ENCODE data around the gene SCN9A.
"Not testable (repeated sequence)": the region's sequence is repeated elsewhere in the genome, so short reads cannot be mapped to it uniquely, and the experiment has no call there.

SCN9A gene

DNA sequence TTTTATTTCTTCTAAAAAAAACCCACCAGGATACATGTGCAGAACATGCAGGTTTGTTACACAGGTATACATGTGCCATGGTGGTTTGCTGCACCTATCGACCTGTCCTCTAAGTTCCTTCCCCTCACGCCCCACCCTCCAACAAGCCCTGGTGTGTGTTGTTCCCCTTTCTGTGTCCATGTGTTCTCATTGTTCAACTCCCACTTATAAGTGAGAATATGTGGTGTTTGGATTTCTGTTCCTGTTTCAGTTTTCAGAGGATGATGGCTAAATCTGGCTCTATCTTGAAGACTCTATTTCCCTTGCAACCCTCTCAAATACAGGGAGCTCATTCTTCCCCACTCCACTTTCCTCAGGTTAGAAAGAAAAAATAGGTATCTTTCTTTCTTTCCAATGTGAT lies 32.0 kb upstream of the SCN9A start:
- H3K4me2 ChIP-seq (ENCODE audit: low read length, poor library complexity, severe bottlenecking); H3K14ac ChIP-seq (ENCODE audit: low read length in 2 of 2); H3K4me3 ChIP-seq (ENCODE audit: insufficient read depth in 1 of 2, low read depth in 1 of 2, low read length in 2 of 2); H3K27me3 ChIP-seq (ENCODE audit: control insufficient read depth in 1 of 2, insufficient read depth in 1 of 2, low read length in 2 of 2); H3K4ac ChIP-seq (ENCODE audit: low read depth in 1 of 2, low read length in 2 of 2); H2BK5ac ChIP-seq (ENCODE audit: low read depth, low read length, poor library complexity, severe bottlenecking); H2BK15ac ChIP-seq (ENCODE audit: low read depth, poor library complexity, severe bottlenecking); H3K79me1 ChIP-seq (replicated peaks; ENCODE audit: low read length, poor library complexity, severe bottlenecking); H4K8ac ChIP-seq (ENCODE audit: low read length); H3K4me1 ChIP-seq (ENCODE audit: control insufficient read depth, insufficient read depth, low read depth, low read length); DNase-seq; H2AK5ac ChIP-seq (ENCODE audit: low read length, severe bottlenecking); H3K23ac ChIP-seq (ENCODE audit: low read length in 2 of 2); H2AFZ ChIP-seq (ENCODE audit: low read depth, low read length); H3K9ac ChIP-seq (ENCODE audit: low read length); H4K91ac ChIP-seq (ENCODE audit: low read length); H3K27ac ChIP-seq (ENCODE audit: low read length, poor library complexity, severe bottlenecking); H3K18ac ChIP-seq (ENCODE audit: low read depth in 1 of 2, low read length in 2 of 2); H3K36me3 ChIP-seq (ENCODE audit: control insufficient read depth in 1 of 2, insufficient read depth in 2 of 2, low read depth in 1 of 2, low read length in 2 of 2); H3K9me3 ChIP-seq (ENCODE audit: control insufficient read depth, low read length); H2BK12ac ChIP-seq (ENCODE audit: low read length in 2 of 2); H2BK120ac ChIP-seq (ENCODE audit: low read depth, low read length): not testable (repeated sequence)
- 83% methylated on average over 2 of the region's 2 CpGs for WGBS

GRCh38 chr2:166406374-166406773 lies 30.6 kb upstream of the SCN9A start:
- Histone ChIP-seq H3K4ac (ENCODE audit: low read depth in 1 of 2, low read length in 2 of 2) (no peak overlapping the region), H4K8ac (ENCODE audit: low read length) (no peak overlapping the region), H2AFZ (ENCODE audit: low read depth, low read length) (no peak overlapping the region), H2AK5ac (ENCODE audit: low read length, severe bottlenecking) (no peak overlapping the region), H3K23ac (ENCODE audit: low read length in 2 of 2) (no peak overlapping the region), H3K18ac (ENCODE audit: low read depth in 1 of 2, low read length in 2 of 2) (no peak overlapping the region), H2BK120ac (ENCODE audit: low read depth, low read length) (no peak overlapping the region), H3K9me3 (ENCODE audit: control insufficient read depth, low read length) (no peaks in the 10 kb centered on the region), H3K4me1 (ENCODE audit: control insufficient read depth, insufficient read depth, low read depth, low read length) (no peaks in the 10 kb centered on the region), H3K27me3 (ENCODE audit: control insufficient read depth in 1 of 2, insufficient read depth in 1 of 2, low read length in 2 of 2) (no peaks in the 10 kb centered on the region), H3K4me2 (ENCODE audit: low read length, poor library complexity, severe bottlenecking) (no peak overlapping the region), H4K91ac (ENCODE audit: low read length) (no peak overlapping the region), H2BK12ac (ENCODE audit: low read length in 2 of 2) (no peak overlapping the region), H3K36me3 (ENCODE audit: control insufficient read depth in 1 of 2, insufficient read depth in 2 of 2, low read depth in 1 of 2, low read length in 2 of 2) (no peaks in the 10 kb centered on the region), H2BK15ac (ENCODE audit: low read depth, poor library complexity, severe bottlenecking) (no peak overlapping the region), H3K27ac (ENCODE audit: low read length, poor library complexity, severe bottlenecking) (no peak overlapping the region), H3K9ac (ENCODE audit: low read length) (no peak overlapping the region), H3K14ac (ENCODE audit: low read length in 2 of 2) (no peak overlapping the region), H2BK5ac (ENCODE audit: low read depth, low read length, poor library complexity, severe bottlenecking) (no peak overlapping the region), H3K4me3 (ENCODE audit: insufficient read depth in 1 of 2, low read depth in 1 of 2, low read length in 2 of 2) (no peak overlapping the region), H3K79me1 (replicated peaks; ENCODE audit: low read length, poor library complexity, severe bottlenecking) (no peaks in the 10 kb centered on the region)
- DNase-seq = no peak
- WGBS = 96% methylated on average over 3 of the region's 3 CpGs

- WGBS = 98% methylated on average over 6 of the region's 6 CpGs
Observed at GRCh38 chr2:166405569-166405926, 29.8 kb upstream of the SCN9A start.

DNA sequence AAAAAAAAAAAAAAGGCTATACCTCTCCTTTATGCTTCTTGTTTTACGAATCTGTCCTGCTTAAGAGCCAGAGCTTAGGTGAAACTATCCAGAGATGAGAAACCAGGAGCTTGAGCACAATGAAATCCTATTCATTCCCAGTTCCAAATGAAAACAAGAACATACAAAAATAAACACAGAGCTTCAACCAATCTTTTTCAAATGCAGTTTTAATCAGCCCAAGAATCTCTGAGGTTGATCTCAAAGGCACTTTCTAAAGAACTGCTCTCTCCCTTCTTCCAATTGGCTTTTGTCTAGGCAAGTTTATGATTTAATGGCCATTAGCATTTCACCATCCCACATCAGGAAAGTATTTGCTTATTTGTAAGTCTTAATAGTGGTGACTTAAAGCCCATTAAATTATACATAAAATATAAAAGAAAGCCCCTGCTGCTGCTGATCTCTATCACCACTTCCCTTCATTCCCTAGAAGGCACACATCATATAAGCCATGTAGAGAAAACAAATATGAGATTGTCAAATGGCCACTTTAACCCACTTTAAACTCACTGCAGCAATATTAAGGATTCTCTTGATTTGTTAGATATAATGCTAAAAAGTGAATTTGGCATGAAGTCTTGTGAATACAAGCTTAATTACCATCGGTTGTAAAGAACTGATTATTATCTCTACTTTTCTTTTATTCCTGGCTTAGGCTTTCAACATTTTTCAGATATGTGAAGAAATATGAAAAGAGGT lies 29.3 kb upstream of the SCN9A start:
- Histone ChIP-seq H3K27ac (ENCODE audit: low read length, poor library complexity, severe bottlenecking) (no peak overlapping the region), H2BK5ac (ENCODE audit: low read depth, low read length, poor library complexity, severe bottlenecking) (no peak overlapping the region), H2AFZ (ENCODE audit: low read depth, low read length) (no peak overlapping the region), H2BK120ac (ENCODE audit: low read depth, low read length) (no peak overlapping the region), H3K4me1 (ENCODE audit: control insufficient read depth, insufficient read depth, low read depth, low read length) (no peaks in the 10 kb centered on the region), H4K8ac (ENCODE audit: low read length) (no peak overlapping the region), H3K27me3 (ENCODE audit: control insufficient read depth in 1 of 2, insufficient read depth in 1 of 2, low read length in 2 of 2) (no peaks in the 10 kb centered on the region), H2BK15ac (ENCODE audit: low read depth, poor library complexity, severe bottlenecking) (no peak overlapping the region), H2AK5ac (ENCODE audit: low read length, severe bottlenecking) (no peak overlapping the region), H3K4ac (ENCODE audit: low read depth in 1 of 2, low read length in 2 of 2) (no peak overlapping the region), H3K9me3 (ENCODE audit: control insufficient read depth, low read length) (no peaks in the 10 kb centered on the region), H3K4me2 (ENCODE audit: low read length, poor library complexity, severe bottlenecking) (no peak overlapping the region), H3K18ac (ENCODE audit: low read depth in 1 of 2, low read length in 2 of 2) (no peak overlapping the region), H3K4me3 (ENCODE audit: insufficient read depth in 1 of 2, low read depth in 1 of 2, low read length in 2 of 2) (no peak overlapping the region), H3K9ac (ENCODE audit: low read length) (no peak overlapping the region), H2BK12ac (ENCODE audit: low read length in 2 of 2) (no peak overlapping the region), H3K79me1 (replicated peaks; ENCODE audit: low read length, poor library complexity, severe bottlenecking) (no peaks in the 10 kb centered on the region), H4K91ac (ENCODE audit: low read length) (no peak overlapping the region), H3K23ac (ENCODE audit: low read length in 2 of 2) (no peak overlapping the region), H3K14ac (ENCODE audit: low read length in 2 of 2) (no peak overlapping the region), H3K36me3 (ENCODE audit: control insufficient read depth in 1 of 2, insufficient read depth in 2 of 2, low read depth in 1 of 2, low read length in 2 of 2) (no peaks in the 10 kb centered on the region)
- 59% methylated on average over 1 of the region's 2 CpGs for whole genome bisulfite sequencing
- DNase-seq = peak; percentile 4

More at GRCh38 chr2:166405569-166405926, 29.8 kb upstream of the SCN9A start:
- H3K4me2 ChIP-seq (ENCODE audit: low read length, poor library complexity, severe bottlenecking) = no peak overlapping the region
- no peak overlapping the region for H2AK5ac ChIP-seq (ENCODE audit: low read length, severe bottlenecking)
- no peak overlapping the region for H3K9ac ChIP-seq (ENCODE audit: low read length)
- no peak overlapping the region for H3K14ac ChIP-seq (ENCODE audit: low read length in 2 of 2)
- no peaks in the 10 kb centered on the region for H3K9me3 ChIP-seq (ENCODE audit: control insufficient read depth, low read length)
- no peak overlapping the region for H2BK15ac ChIP-seq (ENCODE audit: low read depth, poor library complexity, severe bottlenecking)
- no peak for DNase-seq
- no peak overlapping the region for H4K91ac ChIP-seq (ENCODE audit: low read length)
- H3K36me3 ChIP-seq (ENCODE audit: control insufficient read depth in 1 of 2, insufficient read depth in 2 of 2, low read depth in 1 of 2, low read length in 2 of 2) = no peaks in the 10 kb centered on the region
- no peak overlapping the region for H3K4me3 ChIP-seq (ENCODE audit: insufficient read depth in 1 of 2, low read depth in 1 of 2, low read length in 2 of 2)
- H2AFZ ChIP-seq (ENCODE audit: low read depth, low read length) = no peak overlapping the region
- H3K18ac ChIP-seq (ENCODE audit: low read depth in 1 of 2, low read length in 2 of 2) = no peak overlapping the region
- H3K4ac ChIP-seq (ENCODE audit: low read depth in 1 of 2, low read length in 2 of 2) = no peak overlapping the region
- H2BK12ac ChIP-seq (ENCODE audit: low read length in 2 of 2) = no peak overlapping the region
- no peaks in the 10 kb centered on the region for H3K79me1 ChIP-seq (replicated peaks; ENCODE audit: low read length, poor library complexity, severe bottlenecking)
- no peaks in the 10 kb centered on the region for H3K4me1 ChIP-seq (ENCODE audit: control insufficient read depth, insufficient read depth, low read depth, low read length)
- H2BK5ac ChIP-seq (ENCODE audit: low read depth, low read length, poor library complexity, severe bottlenecking) = no peak overlapping the region
- H3K23ac ChIP-seq (ENCODE audit: low read length in 2 of 2) = no peak overlapping the region
- H3K27me3 ChIP-seq (ENCODE audit: control insufficient read depth in 1 of 2, insufficient read depth in 1 of 2, low read length in 2 of 2) = no peaks in the 10 kb centered on the region
- no peak overlapping the region for H3K27ac ChIP-seq (ENCODE audit: low read length, poor library complexity, severe bottlenecking)
- H2BK120ac ChIP-seq (ENCODE audit: low read depth, low read length) = no peak overlapping the region
- no peak overlapping the region for H4K8ac ChIP-seq (ENCODE audit: low read length)

All from mesenchymal stem cell (in vitro differentiated cells and primary cell).